GM23248 (cell line): Measurements from ENCODE around the gene EFL1. TPM values are rescaled to one million over a fixed set of nuclear protein-coding genes. Genes with fewer than 3 reads are reported as not detected.

Experiments
- DNase-seq: peaks from one replicate; pipeline ENCODE4 v3.0.0-alpha.2; 2015
- H2AFZ ChIP-seq: fragments of 200-600 bp; sonication (generic); 2 replicates; pipeline ENCODE4 v1.6.1; 2016; ENCODE audit warnings: antibody characterized with exemption
- H3F3A ChIP-seq: fragments of 200-600 bp; sonication (generic); 2 replicates; pipeline ENCODE4 v1.6.1; 2016; ENCODE audit warnings: mild to moderate bottlenecking, antibody characterized with exemption, mixed run types; ENCODE audit not compliant: insufficient read depth
- H3K27ac ChIP-seq: fragments of 200-600 bp; sonication (generic); 2 replicates; pipeline ENCODE4 v1.5.1; 2016; ENCODE audit warnings: mild to moderate bottlenecking
- H3K27me3 ChIP-seq: fragments of 200-600 bp; sonication (generic); replicated peaks from 2 replicates; pipeline ENCODE4 v1.6.1; 2016; ENCODE audit warnings: mild to moderate bottlenecking; ENCODE audit not compliant: insufficient read depth
- H3K36me3 ChIP-seq: fragments of 200-600 bp; sonication (generic); 2 replicates; pipeline ENCODE4 v1.6.1; 2016; ENCODE audit warnings: low read depth, mild to moderate bottlenecking
- H3K4me1 ChIP-seq: fragments of 200-600 bp; sonication (generic); 2 replicates; pipeline ENCODE4 v1.6.1; 2016; ENCODE audit warnings: mild to moderate bottlenecking; ENCODE audit not compliant: insufficient read depth
- H3K4me2 ChIP-seq: fragments of 200-600 bp; sonication (generic); one replicate; pipeline ENCODE4 v1.6.1; 2016; ENCODE audit warnings: mild to moderate bottlenecking; ENCODE audit not compliant: unreplicated experiment
- H3K4me3 ChIP-seq: fragments of 200-600 bp; sonication (generic); 2 replicates; pipeline ENCODE4 v1.5.1; 2016; ENCODE audit warnings: mild to moderate bottlenecking
- H3K79me2 ChIP-seq: fragments of 200-600 bp; sonication (generic); 2 replicates; pipeline ENCODE4 v1.6.1; 2016; ENCODE audit warnings: mild to moderate bottlenecking; ENCODE audit not compliant: insufficient read depth
- H3K9ac ChIP-seq: fragments of 200-600 bp; sonication (generic); 2 replicates; pipeline ENCODE4 v1.6.1; 2016; ENCODE audit warnings: mild to moderate bottlenecking
- H3K9me2 ChIP-seq: fragments of 200-600 bp; sonication (generic); 2 replicates; pipeline ENCODE4 v1.6.1; 2016; ENCODE audit warnings: mixed run types, mild to moderate bottlenecking, moderate library complexity; ENCODE audit not compliant: insufficient read depth
- H3K9me3 ChIP-seq: fragments of 200-600 bp; sonication (generic); one replicate; pipeline ENCODE4 v1.6.1; 2017; ENCODE audit warnings: low read depth
- H4K20me1 ChIP-seq: fragments of 200-600 bp; sonication (generic); 2 replicates; pipeline ENCODE4 v1.6.0; 2016; ENCODE audit not compliant: insufficient read depth
- EZH2 ChIP-seq: fragments of 200-600 bp; sonication (generic); IDR thresholded peaks from 2 replicates; pipeline ENCODE4 v1.6.1; 2018; ENCODE audit warnings: antibody characterized with exemption, mild to moderate bottlenecking; ENCODE audit not compliant: insufficient read depth, poor library complexity, severe bottlenecking
- EZH2phosphoT487 ChIP-seq: fragments of 200-600 bp; sonication (generic); IDR thresholded peaks from 2 replicates; pipeline ENCODE4 v1.6.1; 2018; ENCODE audit warnings: antibody characterized with exemption, moderate library complexity, mild to moderate bottlenecking, low read depth; ENCODE audit not compliant: insufficient read depth
- WGBS, 2 experiments: methylation state at CpG; one replicate each; pipeline ENCODE4 v1.1.6; 2015 to 2017; ENCODE audit warnings: low lambda C conversion rate in 2 of 2, low coverage in 1 of 2; ENCODE audit errors: missing lambda C conversion rate in 2 of 2; 5-methylcytosine and 5-hydroxymethylcytosine counted together
- in situ Hi-C: fragments of 300-500 bp; cut with MboI; formaldehyde crosslinking; loops from 2 replicates; pipeline ENCODE4 v1.15.0; 2020
- polyA plus RNA-seq: library from polyadenylated mRNA; unstranded; fragments of >200 nt; fragmentation: Nextera tagmentation; extraction: Ambion mirVana; gene quantifications from 2 replicates; pipeline ENCODE4 v1.2.1, GENCODE V29; 2016
- total RNA-seq: library from RNA; depleted of rRNA; stranded (reverse); fragments of >200 nt; shearing (Covaris generic); gene quantifications from 2 replicates; pipeline ENCODE4 v1.2.3, GENCODE V29; 2014

EFL1 gene
- total and polyA plus RNA-seq, 2 experiments from 2014 or later, result 21.8 to 28.4 TPM

GRCh38 chr15:82132742-82133141 lies 129.8 kb downstream of the EFL1 start:
- Histone ChIP-seq H3K4me3 (no peak overlapping the region), H2AFZ (no peak overlapping the region), H3K36me3 (no peaks in the 10 kb centered on the region), H3K9me3 (no peaks in the 10 kb centered on the region), H4K20me1 (no peaks in the 10 kb centered on the region), H3K4me1 (peaks cover 80% of the 10 kb centered on the region), H3K4me2 (no peak overlapping the region), H3K9me2 (no peaks in the 10 kb centered on the region), H3K27ac (peak overlapping the region; percentile 92), H3F3A (peaks cover 77% of the 10 kb centered on the region), H3K9ac (no peak overlapping the region), H3K27me3 (no peaks in the 10 kb centered on the region), H3K79me2 (no peaks in the 10 kb centered on the region)
- no peak for TF ChIP-seq EZH2
- TF ChIP-seq EZH2phosphoT487, result no peak
- DNase-seq, result peak; percentile 95
- in situ Hi-C loops, result no loop called here
- 0% methylated on average over 2 of the region's 2 CpGs for WGBS, 2 experiments

GRCh38 chr15:82132096-82132495 lies 130.4 kb downstream of the EFL1 start:
- Histone ChIP-seq H3K27me3 (no peaks in the 10 kb centered on the region), H3K9me3 (no peaks in the 10 kb centered on the region), H3K4me1 (peaks cover 78% of the 10 kb centered on the region), H3K4me3 (no peak overlapping the region), H3F3A (peaks cover 76% of the 10 kb centered on the region), H3K79me2 (no peaks in the 10 kb centered on the region), H3K27ac (peak overlapping the region; percentile 92), H3K4me2 (peak overlapping the region; percentile 17), H2AFZ (no peak overlapping the region), H3K36me3 (no peaks in the 10 kb centered on the region), H4K20me1 (no peaks in the 10 kb centered on the region), H3K9ac (peak overlapping the region; percentile 63), H3K9me2 (no peaks in the 10 kb centered on the region)
- in situ Hi-C loops, result no loop called here
- peak; percentile 39 for DNase-seq
- 72 to 78% methylated on average over 6 of the region's 6 CpGs for WGBS, 2 experiments
- TF ChIP-seq EZH2 (no peak), EZH2phosphoT487 (no peak)

- Histone ChIP-seq H3F3A (peaks cover 58% of the 10 kb centered on the region), H3K27ac (peak overlapping the region; percentile 88), H3K4me1 (peaks cover 59% of the 10 kb centered on the region), H3K4me3 (0 out of 2 replicates have a peak overlapping the region, but pooled peaks have one; percentile 12), H3K4me2 (peak overlapping the region; percentile 53), H3K79me2 (no peaks in the 10 kb centered on the region), H2AFZ (no peak overlapping the region), H3K36me3 (no peaks in the 10 kb centered on the region), H3K9ac (peak overlapping the region; percentile 55), H3K27me3 (no peaks in the 10 kb centered on the region), H3K9me2 (no peaks in the 10 kb centered on the region), H3K9me3 (no peaks in the 10 kb centered on the region), H4K20me1 (no peaks in the 10 kb centered on the region)
- WGBS, 2 experiments, result 45 to 54% methylated on average over 4 of the region's 4 CpGs
- peak; percentile 42 for DNase-seq
- TF ChIP-seq EZH2phosphoT487 (no peak), EZH2 (no peak)
- in situ Hi-C loops, result no loop called here
These were observed 132.3 kb downstream of the EFL1 start for GRCh38 chr15:82130248-82130647.

- Histone ChIP-seq H3K4me3 (0 out of 2 replicates have a peak overlapping the region, but pooled peaks have one; percentile 12), H3K9ac (peak overlapping the region; percentile 55), H3K9me2 (no peaks in the 10 kb centered on the region), H3F3A (peaks cover 55% of the 10 kb centered on the region), H3K4me1 (peaks cover 58% of the 10 kb centered on the region), H2AFZ (no peak overlapping the region), H3K9me3 (no peaks in the 10 kb centered on the region), H3K27ac (peak overlapping the region; percentile 88), H4K20me1 (no peaks in the 10 kb centered on the region), H3K4me2 (peak overlapping the region; percentile 53), H3K27me3 (no peaks in the 10 kb centered on the region), H3K79me2 (no peaks in the 10 kb centered on the region), H3K36me3 (no peaks in the 10 kb centered on the region)
- in situ Hi-C loops, result no loop called here
- WGBS, 2 experiments, result 0 to 3% methylated on average over 5 of the region's 5 CpGs
- DNase-seq, result peak; percentile 93
- TF ChIP-seq EZH2phosphoT487 (peak; percentile 92), EZH2 (no peak)
These were observed 132.8 kb downstream of the EFL1 start for GRCh38 chr15:82129761-82130160.
